Naive thymus-derived CD8-positive, alpha-beta T cell (primary cell): Measurements from ENCODE around the gene IL27RA. TPM values are rescaled to one million over a fixed set of nuclear protein-coding genes. Genes with fewer than 3 reads are reported as not detected.

ENCODE experiments used
- ATAC-seq, 2 donors: fragments of 150-1000 bp; cut with Tn5 transposase in 1 of 2; sonication (Bioruptor Pico), chemical (Tn5 transposase) in 1 of 2; 1 replicate in 1 of 2; 2 replicates in 1 of 2; pipeline ENCODE4 v1.10.0; 2021; ENCODE audit warnings: mild to moderate bottlenecking in 2 of 2, moderate library complexity in 2 of 2
- POLR2A ChIA-PET: fragments of 350-600 bp; sonication (Branson Sonifier 250); formaldehyde crosslinking; loops from one replicate; lab custom pipeline; 2021; ENCODE audit warnings: antibody characterized with exemption; lab: Charles Lee
- DNase-seq, 10 donors: peaks; one replicate each; pipeline versions ENCODE4 v3.0.0 to v3.0.0-alpha.2; 2020 to 2022
- H3K27ac Mint-ChIP-seq, 10 donors: one replicate each; pipeline ENCODE4 v1.8.0; 2020 to 2022; ENCODE audit warnings: mild to moderate bottlenecking in 10 of 10, mixed read lengths in 10 of 10, moderate library complexity in 4 of 10, inconsistent platforms in 1 of 10
- H3K27me3 Mint-ChIP-seq, 5 donors: one replicate each; pipeline ENCODE4 v1.8.0; 2021 to 2022; ENCODE audit warnings: mixed read lengths in 5 of 5
- H3K36me3 Mint-ChIP-seq, 3 donors: one replicate each; pipeline ENCODE4 v1.8.0; 2020 to 2022; ENCODE audit warnings: mixed read lengths in 3 of 3, mild to moderate bottlenecking in 2 of 3, inconsistent platforms in 1 of 3
- H3K4me1 Mint-ChIP-seq, 4 donors: one replicate each; pipeline ENCODE4 v1.8.0; 2021 to 2022; ENCODE audit warnings: mixed read lengths in 4 of 4
- H3K4me3 Mint-ChIP-seq, 10 donors: one replicate each; pipeline ENCODE4 v1.8.0; 2020 to 2022; ENCODE audit warnings: mild to moderate bottlenecking in 10 of 10, mixed read lengths in 10 of 10, moderate library complexity in 6 of 10, inconsistent platforms in 1 of 10
- H3K9me3 Mint-ChIP-seq, 9 donors: one replicate each; pipeline ENCODE4 v1.8.0; 2020 to 2022; ENCODE audit warnings: mixed read lengths in 9 of 9, mild to moderate bottlenecking in 3 of 9, inconsistent platforms in 1 of 9, moderate library complexity in 1 of 9
- polyA plus RNA-seq, 3 donors: library from polyadenylated mRNA; unstranded; fragments of 300-500 nt; fragmentation: Illumina TruSeq; gene quantifications; one replicate each; pipeline ENCODE4 v1.2.3, GENCODE V29; 2021
- total RNA-seq, 8 experiments: library from RNA in 2 of 8; stranded (reverse) in 2 of 8; gene quantifications; one replicate each; pipeline ENCODE4 v1.2.3 and lab custom pipeline; 2021 to 2026

IL27RA gene
- 10 to 100 TPM; 54.2 to 54.7 TPM for total RNA-seq
- polyA plus RNA-seq, result 10 to 100 TPM; 54.5 to 91.2 (median 83.9) TPM
- 89.1 to 252 (median 172) reads per million in 6 experiments for total RNA-seq (lab: John Stamatoyannopoulos, UW)

DNA sequence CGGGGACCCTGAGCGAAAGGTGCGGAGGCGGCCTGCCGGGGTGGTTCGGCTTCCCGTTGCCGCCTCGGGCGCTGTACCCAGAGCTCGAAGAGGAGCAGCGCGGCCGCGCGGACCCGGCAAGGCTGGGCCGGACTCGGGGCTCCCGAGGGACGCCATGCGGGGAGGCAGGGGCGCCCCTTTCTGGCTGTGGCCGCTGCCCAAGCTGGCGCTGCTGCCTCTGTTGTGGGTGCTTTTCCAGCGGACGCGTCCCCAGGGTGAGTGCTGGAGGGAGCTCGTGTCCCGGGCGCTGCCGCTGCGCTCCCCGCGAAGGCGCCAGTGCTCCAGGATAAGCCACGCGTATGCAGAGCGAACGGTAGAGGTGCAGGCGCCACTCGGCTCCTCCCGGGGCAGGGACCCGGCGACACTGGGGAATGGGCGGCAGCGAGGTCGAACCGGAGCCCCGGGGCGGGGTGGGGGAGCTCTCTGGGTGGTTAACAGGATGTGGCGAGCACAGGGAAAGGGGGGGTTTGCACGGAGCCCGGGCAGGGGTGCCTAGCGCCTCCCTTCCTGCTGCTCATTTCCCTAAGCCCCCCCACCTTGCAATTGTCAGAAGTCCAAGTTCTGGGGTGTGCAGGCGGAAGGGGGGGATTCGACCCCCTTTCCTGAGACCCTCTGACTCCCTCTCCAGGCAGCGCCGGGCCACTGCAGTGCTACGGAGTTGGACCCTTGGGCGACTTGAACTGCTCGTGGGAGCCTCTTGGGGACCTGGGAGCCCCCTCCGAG is at the start of gene IL27RA:
Gene IL27RA, plus strand, starts transcription at position 44 of the 762 bp plus-strand sequence. Its CDS starts 111 bp downstream, at position 155.
- Mint-ChIP-seq H3K4me1 (peaks cover 20 to 50% (median 40%) of the 10 kb centered on the region in 4 donors), H3K36me3 (peaks cover 2 to 31% (median 3%) of the 10 kb centered on the region in 3 donors), H3K9me3 (no peaks in the 10 kb centered on the region), H3K27me3 (no peaks in the 10 kb centered on the region), H3K4me3 (peak within 1 kb of the TSS; percentile 92 to 98 (median 96)), H3K27ac (peak within 1 kb of the TSS; percentile 90 to 98 (median 97))
- peak; percentile 78 to 81 for ATAC-seq
- DNase-seq, result peak; percentile 63 to 95 (median 85)
- POLR2A ChIA-PET, result interaction anchor here (0.6 to 7.5 kb wide), 52 partner anchors 10 to 540 kb away, joined by 3 to 143 read pairs (median 5); partner anchors contain the start of genes ADGRE5, ASF1B, BRME1 and CC2D1A

- POLR2A ChIA-PET, result interaction anchor here (7.4 to 24.8 kb wide), 3 partner anchors 20 to 49 kb away, joined by 56 to 481 read pairs (median 73); partner anchors contain the start of genes DCAF15, IL27RA and RFX1
- Mint-ChIP-seq H3K27me3 (no peaks in the 10 kb centered on the region), H3K27ac (peak overlapping the region; percentile 25 to 93 (median 60)), H3K4me1 (peaks cover 19 to 70% (median 60%) of the 10 kb centered on the region in 4 donors), H3K4me3 (peak overlapping the region in 4 of 10 donors; percentile 27 to 63 (median 46)), H3K36me3 (no peaks in the 10 kb centered on the region), H3K9me3 (no peaks in the 10 kb centered on the region)
- ATAC-seq (no peak), DNase-seq (no peak)
Measured at GRCh38 chr19:13981988-13982501, 49.5 kb upstream of the IL27RA start.

DNA sequence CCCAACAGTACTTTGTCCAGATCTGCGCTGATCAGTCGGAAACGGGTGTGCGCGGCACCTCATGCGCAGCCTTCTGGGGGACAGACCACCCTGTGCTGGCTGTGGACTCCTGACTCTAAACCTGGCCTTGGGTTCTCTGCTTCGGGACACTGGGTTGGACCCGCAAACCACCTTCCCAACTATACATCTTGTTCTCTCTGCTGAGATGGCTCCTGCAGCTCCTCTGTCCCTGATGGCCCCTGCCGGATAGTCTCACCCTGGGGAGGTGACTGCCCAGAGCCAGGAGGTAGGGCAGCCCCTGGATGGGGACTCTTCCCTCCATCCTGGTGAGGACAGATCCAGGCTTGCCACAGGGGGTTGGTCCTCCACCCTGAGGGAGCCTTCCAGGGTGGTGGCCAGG is 48.8 kb upstream of the IL27RA start:
- DNase-seq (no peak), ATAC-seq (no peak)
- peak overlapping the region; percentile 54 to 83 (median 65) for H3K4me3 Mint-ChIP-seq
- peaks cover 22 to 77% (median 67%) of the 10 kb centered on the region in 4 donors for H3K4me1 Mint-ChIP-seq
- H3K9me3 Mint-ChIP-seq, result no peaks in the 10 kb centered on the region
- H3K27ac Mint-ChIP-seq, result peak overlapping the region; percentile 25 to 93 (median 90)
- POLR2A ChIA-PET, result interaction anchor here (1.2 to 24.8 kb wide), 4 partner anchors 20 to 102 kb away, joined by 3 to 481 read pairs (median 64); partner anchors contain the start of genes DCAF15, IL27RA and RFX1
- no peaks in the 10 kb centered on the region for H3K27me3 Mint-ChIP-seq
- no peaks in the 10 kb centered on the region for H3K36me3 Mint-ChIP-seq

DNA sequence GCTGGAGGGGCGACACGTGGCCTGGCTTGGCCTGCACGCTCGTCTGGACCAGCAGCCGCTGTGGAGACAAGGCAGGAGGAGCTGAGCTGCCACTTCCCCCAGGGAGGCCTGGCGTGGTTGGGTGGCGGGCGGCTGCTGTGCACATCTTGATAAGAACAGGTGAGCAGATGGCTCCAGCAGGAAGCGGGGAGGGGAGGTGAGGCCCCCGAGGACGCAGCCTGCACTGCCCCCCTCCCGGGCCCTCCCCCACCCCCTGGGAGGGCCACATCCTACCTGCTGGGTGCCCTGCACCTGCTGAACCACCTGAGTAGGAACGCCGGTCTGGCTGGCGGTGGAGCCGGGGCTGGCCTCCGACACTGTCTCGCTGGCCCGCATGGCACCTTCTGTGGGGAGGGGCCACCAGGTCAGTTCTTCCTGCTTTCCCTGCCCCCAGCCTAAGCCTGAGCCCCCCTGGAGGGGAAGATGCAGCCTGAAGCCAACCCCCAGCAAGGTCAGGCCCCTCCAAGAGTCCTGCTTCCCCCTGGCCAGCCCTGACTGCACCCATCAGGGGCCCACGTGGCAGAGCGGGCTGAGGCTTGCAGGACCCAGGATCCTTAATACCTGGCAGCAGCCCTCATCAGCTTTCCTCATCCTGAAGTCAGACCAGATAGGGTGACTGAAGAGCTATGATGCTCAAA is 48.2 kb upstream of the IL27RA start:
- DNase-seq (peak in 8 of 10 donors; percentile 30 to 76 (median 46)), ATAC-seq (peak in 1 of 2 donors; percentile 12)
- POLR2A ChIA-PET, result interaction anchor here (0.6 to 24.8 kb wide), 5 partner anchors 19 to 163 kb away, joined by 3 to 481 read pairs (median 56); partner anchors contain the start of genes DCAF15, IL27RA and RFX1
- Mint-ChIP-seq H3K9me3 (no peaks in the 10 kb centered on the region), H3K27me3 (no peaks in the 10 kb centered on the region), H3K27ac (peak overlapping the region; percentile 25 to 93 (median 90)), H3K4me3 (peak overlapping the region; percentile 55 to 83 (median 66)), H3K4me1 (peaks cover 19 to 79% (median 70%) of the 10 kb centered on the region in 4 donors), H3K36me3 (no peaks in the 10 kb centered on the region)

- Mint-ChIP-seq H3K27ac (peak overlapping the region; percentile 91 to 99 (median 98)), H3K4me1 (peaks cover 22 to 87% (median 78%) of the 10 kb centered on the region in 4 donors), H3K4me3 (peak overlapping the region in 6 of 10 donors; percentile 4 to 79 (median 62)), H3K27me3 (no peaks in the 10 kb centered on the region), H3K9me3 (no peaks in the 10 kb centered on the region), H3K36me3 (peaks cover 0 to 3% (median 0%) of the 10 kb centered on the region in 3 donors)
- POLR2A ChIA-PET, result interaction anchor here (2.1 to 24.8 kb wide), 5 partner anchors 8 to 47 kb away, joined by 5 to 481 read pairs (median 56); partner anchors contain the start of genes DCAF15, IL27RA and RFX1
- DNase-seq (peak in 1 of 10 donors; percentile 32), ATAC-seq (no peak)
Measured at GRCh38 chr19:13984186-13984585, 47.4 kb upstream of the IL27RA start.

DNA sequence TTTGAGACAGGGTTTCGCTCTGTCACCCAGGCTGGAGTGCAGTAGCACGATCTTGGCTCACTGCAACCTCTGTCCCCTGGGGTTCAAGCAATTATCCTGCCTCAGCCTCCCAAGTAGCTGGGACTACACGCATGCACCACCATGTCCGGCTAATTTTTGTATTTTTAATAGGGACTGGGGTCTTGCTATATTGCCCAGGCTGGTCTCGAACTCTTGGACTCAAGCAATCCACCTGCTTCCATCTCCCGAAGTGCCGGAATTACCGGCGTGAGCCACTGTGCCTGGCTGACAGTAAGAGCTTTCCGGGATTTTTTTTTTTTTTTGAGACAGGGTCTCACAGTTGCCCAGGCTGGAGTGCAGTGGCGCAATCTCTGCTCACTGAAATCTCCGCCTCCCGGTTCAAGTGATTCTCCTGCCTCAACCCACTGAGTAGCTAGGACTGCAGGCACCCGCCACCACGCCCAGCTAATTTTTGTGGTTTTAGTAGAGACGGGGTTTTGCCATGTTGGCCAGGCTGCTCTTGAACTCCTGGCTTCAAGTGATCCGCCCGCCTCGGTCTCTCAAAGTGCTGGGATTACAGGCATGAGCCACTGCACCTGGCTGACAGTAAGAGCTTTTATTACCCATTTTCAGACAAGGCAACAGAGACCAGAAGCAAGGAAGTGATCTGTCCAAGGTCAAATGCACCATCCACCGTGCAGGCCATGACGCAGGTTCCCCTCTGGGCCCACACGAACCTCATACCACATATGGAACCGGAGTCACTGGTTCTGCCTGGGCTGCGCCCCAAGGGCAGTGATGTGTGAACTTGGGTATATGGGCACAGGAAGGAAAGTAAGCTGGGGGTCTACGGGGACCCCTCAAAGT is 46.5 kb upstream of the IL27RA start:
- peak overlapping the region; percentile 91 to 99 (median 98) for H3K27ac Mint-ChIP-seq
- DNase-seq, result no peak

GRCh38 chr19:13985771-13986347 is 45.7 kb upstream of the IL27RA start:
- Mint-ChIP-seq H3K4me3 (peak overlapping the region; percentile 40 to 84 (median 71)), H3K9me3 (no peaks in the 10 kb centered on the region), H3K36me3 (peaks cover 0 to 15% (median 6%) of the 10 kb centered on the region in 3 donors), H3K27me3 (no peaks in the 10 kb centered on the region), H3K27ac (peak overlapping the region; percentile 91 to 99 (median 98)), H3K4me1 (peaks cover 31 to 90% (median 83%) of the 10 kb centered on the region in 4 donors)
- peak; percentile 15 to 21 for ATAC-seq
- DNase-seq, result no peak
- POLR2A ChIA-PET, result interaction anchor here (0.8 to 24.8 kb wide), 10 partner anchors 10 to 238 kb away, joined by 3 to 481 read pairs (median 6); partner anchors contain the start of genes DCAF15, IL27RA and RFX1

More for the DNA sequence above, 46.5 kb upstream of the IL27RA start:
- Mint-ChIP-seq H3K36me3 (peaks cover 0 to 12% (median 5%) of the 10 kb centered on the region in 3 donors), H3K9me3 (no peaks in the 10 kb centered on the region), H3K4me3 (peak overlapping the region; percentile 40 to 79 (median 70)), H3K27me3 (no peaks in the 10 kb centered on the region), H3K4me1 (peaks cover 28 to 89% (median 81%) of the 10 kb centered on the region in 4 donors)
- ATAC-seq, result no peak
- POLR2A ChIA-PET, result interaction anchor here (0.6 to 24.8 kb wide), 11 partner anchors 9 to 237 kb away, joined by 3 to 481 read pairs (median 5); partner anchors contain the start of genes DCAF15, IL27RA and RFX1

- H3K27ac Mint-ChIP-seq, result peak overlapping the region; percentile 91 to 99 (median 96)
- peaks cover 33 to 91% (median 84%) of the 10 kb centered on the region in 4 donors for H3K4me1 Mint-ChIP-seq
- POLR2A ChIA-PET, result interaction anchor here (0.8 to 24.8 kb wide), 8 partner anchors 11 to 238 kb away, joined by 3 to 481 read pairs (median 26); partner anchors contain the start of genes DCAF15, IL27RA and RFX1
- DNase-seq (peak; percentile 96 to 99 (median 98)), ATAC-seq (peak; percentile 85 to 87)
- no peaks in the 10 kb centered on the region for H3K27me3 Mint-ChIP-seq
- H3K4me3 Mint-ChIP-seq, result peak overlapping the region; percentile 61 to 84 (median 71)
- no peaks in the 10 kb centered on the region for H3K9me3 Mint-ChIP-seq
- peaks cover 0 to 19% (median 6%) of the 10 kb centered on the region in 3 donors for H3K36me3 Mint-ChIP-seq
Measured at GRCh38 chr19:13986348-13986904, 45.1 kb upstream of the IL27RA start.

DNA sequence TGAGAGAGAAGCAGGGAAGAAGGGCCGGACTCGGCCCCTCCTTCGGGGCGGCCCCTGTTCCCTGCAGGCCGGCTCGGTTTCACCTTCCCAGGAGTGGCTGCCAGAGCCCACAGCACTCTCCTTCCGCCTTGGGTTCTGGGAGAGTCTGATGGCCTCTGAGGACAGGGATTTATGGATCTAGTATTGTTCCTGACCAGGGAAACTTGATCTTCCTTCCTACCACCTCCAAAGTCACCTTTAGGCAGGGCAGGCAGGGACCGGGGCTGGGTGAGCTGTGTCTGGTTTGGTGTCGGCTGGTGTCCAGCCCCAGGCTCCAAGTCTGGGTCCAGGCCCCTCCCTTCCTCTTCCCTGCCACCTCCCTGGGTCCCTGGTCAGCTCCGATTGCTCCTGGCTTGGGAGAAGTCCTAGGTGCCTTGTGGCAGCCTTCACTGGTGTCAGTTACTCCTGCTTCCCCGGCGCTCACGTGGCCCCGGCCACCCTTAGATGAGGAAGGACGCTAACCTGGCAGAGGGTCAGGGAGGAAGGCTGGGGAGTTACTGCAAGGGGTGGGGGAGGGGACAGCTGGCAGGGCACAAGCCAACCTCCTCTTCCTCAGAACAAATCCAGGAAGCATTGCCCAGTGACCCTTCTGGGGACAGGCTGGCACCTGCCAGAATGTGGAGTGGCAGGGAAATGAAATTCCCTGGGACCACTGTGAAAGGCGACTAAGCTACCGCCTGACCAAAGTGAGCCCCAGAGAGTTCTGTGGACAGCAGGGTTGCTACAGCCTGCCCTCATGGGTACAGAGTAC is 44.3 kb upstream of the IL27RA start:
- ATAC-seq (no peak), DNase-seq (no peak)
- no peaks in the 10 kb centered on the region for H3K9me3 Mint-ChIP-seq
- H3K36me3 Mint-ChIP-seq, result peaks cover 0 to 25% (median 8%) of the 10 kb centered on the region in 3 donors
- no peaks in the 10 kb centered on the region for H3K27me3 Mint-ChIP-seq
- peak overlapping the region; percentile 61 to 84 (median 71) for H3K4me3 Mint-ChIP-seq
- peak overlapping the region; percentile 91 to 99 (median 96) for H3K27ac Mint-ChIP-seq
- POLR2A ChIA-PET, result interaction anchor here (0.8 to 24.8 kb wide), 7 partner anchors 11 to 104 kb away, joined by 3 to 481 read pairs (median 49); partner anchors contain the start of genes DCAF15, IL27RA and RFX1
- peaks cover 35 to 87% (median 82%) of the 10 kb centered on the region in 4 donors for H3K4me1 Mint-ChIP-seq
